Panc1 (cell line): ENCODE measurements around the gene DGCR8. TPM values are rescaled to one million over a fixed set of nuclear protein-coding genes. Genes with fewer than 3 reads are reported as not detected.
A peak's percentile ranks its signal among the peaks of the same experiment; 100 is the strongest.

Experiments
- ATAC-seq: fragments of 200-7000 bp; cut with Tn5 transposase; 2 replicates; pipeline ENCODE4 v1.9.1; 2020; ENCODE audit warnings: mild to moderate bottlenecking, moderate library complexity
- BruUV-seq: library from RNA; stranded (reverse); fragments of 400-500 nt; replicated peaks from 2 replicates; lab custom pipeline; 2021; lab: Mats Ljungman, UMichigan
- CTCF ChIA-PET: fragments of 300-600 bp; sonication (Branson Sonifier 250); formaldehyde crosslinking; loops from one replicate; lab custom pipeline; 2022; ENCODE audit warnings: antibody characterized with exemption; lab: Charles Lee
- POLR2A ChIA-PET: fragments of 300-600 bp; sonication (Branson Sonifier 250); formaldehyde crosslinking; loops from one replicate; lab custom pipeline; 2022; ENCODE audit warnings: antibody characterized with exemption; lab: Charles Lee
- DNase-seq: peaks from one replicate; pipeline ENCODE4 v3.0.0-alpha.2; 2010; ENCODE audit warnings: low read depth, low spot score
- H3K27ac ChIP-seq: 2 replicates; pipeline ENCODE4 v1.5.1; 2011; ENCODE audit warnings: mild to moderate bottlenecking, low read length, inconsistent platforms
- H3K27me3 ChIP-seq: fragments of 200-500 bp; sonication (Bioruptor generic); 2 replicates; pipeline ENCODE4 v1.6.0; 2014; ENCODE audit warnings: low read length, inconsistent platforms; ENCODE audit not compliant: control insufficient read depth, insufficient read depth
- H3K36me3 ChIP-seq: fragments of 200-500 bp; sonication (Bioruptor generic); 2 replicates; pipeline ENCODE4 v1.5.1; 2014; ENCODE audit warnings: inconsistent platforms, mild to moderate bottlenecking, low read length, moderate library complexity; ENCODE audit not compliant: control insufficient read depth, insufficient read depth
- H3K4me1 ChIP-seq: 2 replicates; pipeline ENCODE4 v1.5.1; 2011; ENCODE audit warnings: inconsistent platforms, mild to moderate bottlenecking, low read length, moderate library complexity; ENCODE audit not compliant: control insufficient read depth, insufficient read depth
- H3K4me3 ChIP-seq, 2 experiments: 2 replicates each; pipeline ENCODE4 v1.5.1; 2011 to 2012; ENCODE audit warnings: low read depth in 2 of 2, low read length in 2 of 2, mild to moderate bottlenecking in 2 of 2, inconsistent platforms in 1 of 2, moderate library complexity in 1 of 2
- H3K9me3 ChIP-seq: fragments of 200-500 bp; sonication (Bioruptor generic); 2 replicates; pipeline ENCODE4 v1.5.1; 2014; ENCODE audit warnings: low read depth, mild to moderate bottlenecking, inconsistent platforms, low read length, moderate library complexity; ENCODE audit not compliant: control insufficient read depth, insufficient read depth
- CTCF ChIP-seq: fragments of 450-650 bp; IDR thresholded peaks from 2 replicates; pipeline ENCODE4 v1.5.1; 2017; ENCODE audit warnings: mild to moderate bottlenecking
- POLR2AphosphoS5 ChIP-seq: IDR thresholded peaks from 2 replicates; pipeline ENCODE4 v1.6.1; 2012; ENCODE audit warnings: mild to moderate bottlenecking, low read depth, low read length, moderate library complexity
- SIN3A ChIP-seq: IDR thresholded peaks from 2 replicates; pipeline ENCODE4 v1.6.1; 2012; ENCODE audit warnings: low read depth, mild to moderate bottlenecking, low read length, moderate library complexity, borderline replicate concordance; ENCODE audit not compliant: insufficient read depth
- TCF7L2 ChIP-seq: IDR thresholded peaks from 2 replicates; pipeline ENCODE4 v1.6.1; 2011; ENCODE audit warnings: mild to moderate bottlenecking, low read depth, low read length, inconsistent platforms
- in situ Hi-C: cut with HindIII; loops from 2 replicates; pipeline ENCODE4 v1.10.0; 2016; ENCODE audit warnings: low sequenced_read_pairs, low pct_unique_long_range_greater_than_20kb
- intact Hi-C: fragments of 100-400 bp; cut with micrococcal nuclease; formaldehyde crosslinking; loops from one replicate; pipeline ENCODE4 v1.10.0; 2022; ENCODE audit not compliant: unreplicated experiment
- total RNA-seq: library from RNA; stranded (reverse); gene quantifications from one replicate; pipeline ENCODE4 v1.2.1, GENCODE V29; 2021; ENCODE audit not compliant: unreplicated experiment
- TF ChIP-seq, protein P1 (sequence below), 2 experiments: IDR thresholded peaks; 2 replicates each; pipeline ENCODE4 v1.6.1; 2011 to 2012; ENCODE audit warnings: low read depth in 2 of 2, control low read depth in 1 of 2, low read length in 1 of 2, mild to moderate bottlenecking in 1 of 2, moderate library complexity in 1 of 2; ENCODE audit not compliant: insufficient read depth in 1 of 2

The DGCR8 gene
- total RNA-seq, 1 experiment from 2014 or later = 35.0 TPM

- intact Hi-C loops = no loop called here
- no peak for TF ChIP-seq SIN3A
- no peak for TF ChIP-seq CTCF
- no peak for TF ChIP-seq TCF7L2
- BruUV-seq = no TSS peak
- no peaks in the 10 kb centered on the region for H3K36me3 ChIP-seq
- H3K4me1 ChIP-seq = no peaks in the 10 kb centered on the region
- ChIA-PET POLR2A (no interaction called here), CTCF (no interaction called here)
- ATAC-seq (no peak), DNase-seq (no peak)
- in situ Hi-C loops = no loop called here
- no peaks in the 10 kb centered on the region for H3K27me3 ChIP-seq
- no peaks in the 10 kb centered on the region for H3K9me3 ChIP-seq
- H3K4me3 ChIP-seq = no peak overlapping the region
- no peak overlapping the region for H3K27ac ChIP-seq
These were observed 22.3 kb upstream of the DGCR8 start for GRCh38 chr22:20057596-20058268.

DNA sequence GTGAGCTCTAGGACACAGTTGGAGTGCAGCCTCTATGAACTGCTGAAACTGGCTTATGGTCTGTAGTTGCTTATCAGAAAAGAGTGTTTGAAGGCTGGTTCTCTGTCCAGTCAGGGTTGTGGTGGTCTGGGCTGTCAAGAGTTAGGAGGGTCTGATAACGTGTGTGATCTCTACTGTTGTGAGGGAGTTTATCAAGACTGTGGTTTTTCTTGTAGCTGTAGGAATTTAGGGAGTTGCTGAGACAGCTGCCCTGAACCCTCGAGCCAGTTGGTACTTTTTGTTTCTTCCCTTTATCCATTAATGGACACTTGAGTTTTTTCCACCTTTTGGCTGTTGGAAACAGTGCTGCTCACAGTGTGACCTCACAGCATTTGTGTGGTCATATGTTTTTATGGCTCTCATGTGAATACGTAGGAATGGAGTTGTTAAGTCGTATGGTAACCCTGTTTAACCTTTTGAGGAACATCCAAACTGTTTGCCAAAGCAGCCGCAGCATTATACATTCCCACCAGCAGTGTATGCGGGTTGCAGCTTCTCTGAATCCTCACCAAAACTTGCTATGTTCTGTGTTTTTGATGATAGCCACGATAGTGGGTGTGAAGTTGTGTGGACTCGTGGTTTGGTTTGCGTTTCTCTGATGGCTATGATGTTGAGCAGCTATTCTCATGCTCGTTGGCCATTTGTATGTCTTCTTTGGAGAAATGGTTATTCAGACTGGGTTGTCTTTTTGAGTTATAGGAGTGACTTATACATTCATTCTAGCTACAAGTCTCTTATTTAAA, 20.9 kb upstream of the DGCR8 start:
- DNase-seq (no peak), ATAC-seq (no peak)
- POLR2A ChIA-PET = no interaction called here
- Histone ChIP-seq H3K4me3 (no peak overlapping the region), H3K4me1 (no peaks in the 10 kb centered on the region), H3K27me3 (no peaks in the 10 kb centered on the region), H3K36me3 (no peaks in the 10 kb centered on the region), H3K27ac (no peak overlapping the region), H3K9me3 (no peaks in the 10 kb centered on the region)
- no peak for TF ChIP-seq CTCF
- TF ChIP-seq, protein P1, sequence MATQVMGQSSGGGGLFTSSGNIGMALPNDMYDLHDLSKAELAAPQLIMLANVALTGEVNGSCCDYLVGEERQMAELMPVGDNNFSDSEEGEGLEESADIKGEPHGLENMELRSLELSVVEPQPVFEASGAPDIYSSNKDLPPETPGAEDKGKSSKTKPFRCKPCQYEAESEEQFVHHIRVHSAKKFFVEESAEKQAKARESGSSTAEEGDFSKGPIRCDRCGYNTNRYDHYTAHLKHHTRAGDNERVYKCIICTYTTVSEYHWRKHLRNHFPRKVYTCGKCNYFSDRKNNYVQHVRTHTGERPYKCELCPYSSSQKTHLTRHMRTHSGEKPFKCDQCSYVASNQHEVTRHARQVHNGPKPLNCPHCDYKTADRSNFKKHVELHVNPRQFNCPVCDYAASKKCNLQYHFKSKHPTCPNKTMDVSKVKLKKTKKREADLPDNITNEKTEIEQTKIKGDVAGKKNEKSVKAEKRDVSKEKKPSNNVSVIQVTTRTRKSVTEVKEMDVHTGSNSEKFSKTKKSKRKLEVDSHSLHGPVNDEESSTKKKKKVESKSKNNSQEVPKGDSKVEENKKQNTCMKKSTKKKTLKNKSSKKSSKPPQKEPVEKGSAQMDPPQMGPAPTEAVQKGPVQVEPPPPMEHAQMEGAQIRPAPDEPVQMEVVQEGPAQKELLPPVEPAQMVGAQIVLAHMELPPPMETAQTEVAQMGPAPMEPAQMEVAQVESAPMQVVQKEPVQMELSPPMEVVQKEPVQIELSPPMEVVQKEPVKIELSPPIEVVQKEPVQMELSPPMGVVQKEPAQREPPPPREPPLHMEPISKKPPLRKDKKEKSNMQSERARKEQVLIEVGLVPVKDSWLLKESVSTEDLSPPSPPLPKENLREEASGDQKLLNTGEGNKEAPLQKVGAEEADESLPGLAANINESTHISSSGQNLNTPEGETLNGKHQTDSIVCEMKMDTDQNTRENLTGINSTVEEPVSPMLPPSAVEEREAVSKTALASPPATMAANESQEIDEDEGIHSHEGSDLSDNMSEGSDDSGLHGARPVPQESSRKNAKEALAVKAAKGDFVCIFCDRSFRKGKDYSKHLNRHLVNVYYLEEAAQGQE (IDR thresholded peaks at IDR 0.05; ENCODE audit: insufficient read depth in 1 of 2, low read depth in 2 of 2, low read length in 1 of 2) = no peak
- TF ChIP-seq POLR2AphosphoS5 = no peak
- TF ChIP-seq SIN3A = no peak
- TF ChIP-seq TCF7L2 = no peak
- intact Hi-C loops (no loop called here), in situ Hi-C loops (no loop called here)
- BruUV-seq = TSS peak; percentile 58
- CTCF ChIA-PET = no interaction called here
